Measurements from ENCODE around the gene CD226.

The CD226 gene

DNA sequence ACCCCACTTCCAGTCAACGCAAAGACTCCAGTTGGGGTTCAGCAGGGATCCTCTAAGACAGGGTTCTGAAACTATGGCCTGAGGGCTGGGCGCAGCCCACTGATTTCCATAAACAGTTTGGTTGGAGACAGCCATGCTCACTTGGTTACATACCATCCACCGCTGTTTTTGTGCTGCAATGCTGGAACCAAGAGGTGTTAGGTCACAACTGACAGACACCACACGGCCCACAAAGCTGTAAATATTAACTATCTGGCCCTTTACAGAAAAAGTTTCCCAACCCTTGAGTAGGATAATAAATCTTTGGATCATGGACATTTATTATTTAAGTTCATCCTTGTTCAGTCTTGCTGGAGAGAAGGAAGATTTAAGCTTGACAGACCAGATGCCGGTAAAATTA, 8.4 kb upstream of the CD226 start:
- Histone ChIP-seq H2AFZ (ENCODE audit: low read depth) (no peak overlapping the region), H3K27ac (no peak overlapping the region), H3K79me2 (ENCODE audit: insufficient read depth, low read depth) (no peaks in the 10 kb centered on the region), H3K9ac (no peak overlapping the region), H3K36me3 (ENCODE audit: insufficient read depth) (no peaks in the 10 kb centered on the region), H4K20me1 (ENCODE audit: insufficient read depth) (no peaks in the 10 kb centered on the region), H3K4me3 (IDR thresholded peaks at IDR 0.05; ENCODE audit: insufficient read depth, low read depth, low read length) (no peak overlapping the region), H3K4me1 (ENCODE audit: low read depth, poor library complexity, severe bottlenecking) (no peaks in the 10 kb centered on the region), H3K4me2 (no peak overlapping the region), H3K27me3 (ENCODE audit: insufficient read depth, low read depth) (no peaks in the 10 kb centered on the region)
- TF ChIP-seq, protein P1, sequence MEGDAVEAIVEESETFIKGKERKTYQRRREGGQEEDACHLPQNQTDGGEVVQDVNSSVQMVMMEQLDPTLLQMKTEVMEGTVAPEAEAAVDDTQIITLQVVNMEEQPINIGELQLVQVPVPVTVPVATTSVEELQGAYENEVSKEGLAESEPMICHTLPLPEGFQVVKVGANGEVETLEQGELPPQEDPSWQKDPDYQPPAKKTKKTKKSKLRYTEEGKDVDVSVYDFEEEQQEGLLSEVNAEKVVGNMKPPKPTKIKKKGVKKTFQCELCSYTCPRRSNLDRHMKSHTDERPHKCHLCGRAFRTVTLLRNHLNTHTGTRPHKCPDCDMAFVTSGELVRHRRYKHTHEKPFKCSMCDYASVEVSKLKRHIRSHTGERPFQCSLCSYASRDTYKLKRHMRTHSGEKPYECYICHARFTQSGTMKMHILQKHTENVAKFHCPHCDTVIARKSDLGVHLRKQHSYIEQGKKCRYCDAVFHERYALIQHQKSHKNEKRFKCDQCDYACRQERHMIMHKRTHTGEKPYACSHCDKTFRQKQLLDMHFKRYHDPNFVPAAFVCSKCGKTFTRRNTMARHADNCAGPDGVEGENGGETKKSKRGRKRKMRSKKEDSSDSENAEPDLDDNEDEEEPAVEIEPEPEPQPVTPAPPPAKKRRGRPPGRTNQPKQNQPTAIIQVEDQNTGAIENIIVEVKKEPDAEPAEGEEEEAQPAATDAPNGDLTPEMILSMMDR (conservative IDR thresholded peaks at IDR 0.05; ENCODE audit: low read depth, low read length): no peak

DNA sequence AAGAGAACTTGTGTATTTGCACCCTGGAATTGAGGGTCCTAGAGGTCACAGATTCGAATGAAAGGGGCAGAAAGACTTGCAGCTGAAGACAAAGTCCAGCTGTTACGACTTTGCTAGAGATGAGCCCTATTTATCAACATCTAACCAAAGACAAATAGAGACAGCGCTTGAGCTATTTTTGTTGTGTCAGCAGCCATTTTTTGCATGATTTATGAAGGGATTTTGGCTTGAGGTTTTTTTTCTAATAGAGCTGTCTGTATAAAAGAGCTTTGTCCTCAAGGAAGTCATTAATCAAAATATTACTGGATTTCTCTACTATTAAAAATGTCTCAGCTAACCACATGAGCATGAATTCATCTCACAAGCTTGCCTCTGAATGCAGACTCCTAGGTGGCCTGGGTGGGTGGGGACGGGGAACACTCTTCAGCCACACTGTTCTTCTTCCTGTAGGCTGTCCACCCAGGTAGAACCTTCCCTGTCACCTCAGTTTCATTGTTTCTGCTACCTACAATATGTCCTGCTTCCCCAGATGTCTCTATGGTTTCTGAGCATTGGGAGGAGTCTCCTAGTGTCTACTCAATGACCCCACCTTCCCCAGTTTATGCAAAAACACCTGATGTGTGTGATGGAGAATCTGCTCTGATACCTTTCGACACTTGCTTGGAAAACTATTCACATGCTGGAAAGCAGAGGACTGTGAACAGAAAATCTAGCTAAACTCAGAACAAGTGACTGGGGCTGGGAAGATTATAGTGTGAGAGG, 7.2 kb upstream of the CD226 start:
- Histone ChIP-seq H2AFZ (ENCODE audit: low read depth) (no peak overlapping the region), H3K9ac (no peak overlapping the region), H3K4me2 (no peak overlapping the region), H3K27me3 (ENCODE audit: insufficient read depth, low read depth) (no peaks in the 10 kb centered on the region), H3K79me2 (ENCODE audit: insufficient read depth, low read depth) (no peaks in the 10 kb centered on the region), H3K27ac (no peak overlapping the region), H3K4me3 (IDR thresholded peaks at IDR 0.05; ENCODE audit: insufficient read depth, low read depth, low read length) (no peak overlapping the region), H4K20me1 (ENCODE audit: insufficient read depth) (no peaks in the 10 kb centered on the region), H3K36me3 (ENCODE audit: insufficient read depth) (no peaks in the 10 kb centered on the region), H3K4me1 (ENCODE audit: low read depth, poor library complexity, severe bottlenecking) (peaks cover 8% of the 10 kb centered on the region)
- TF ChIP-seq, protein P1 (conservative IDR thresholded peaks at IDR 0.05; ENCODE audit: low read depth, low read length): no peak

DNA sequence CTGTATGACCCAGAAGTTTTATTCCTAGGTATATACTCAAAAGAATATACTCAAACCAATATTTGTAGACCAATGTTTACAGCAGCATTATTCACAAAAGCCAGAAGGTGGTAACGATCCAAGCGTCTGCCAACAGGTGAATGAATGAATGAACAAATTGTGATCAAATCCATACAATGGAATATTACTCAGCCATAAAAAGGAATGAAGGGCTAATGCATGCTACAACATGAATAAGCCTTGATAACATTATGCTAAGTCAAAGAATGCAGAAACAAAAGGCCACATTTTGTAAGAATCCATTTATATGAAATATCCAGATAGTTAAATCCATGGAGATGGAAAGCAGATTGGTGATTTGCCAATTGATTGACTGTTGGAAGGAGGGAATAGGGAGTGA, 5.5 kb upstream of the CD226 start:
- no peak overlapping the region for H3K4me3 ChIP-seq (IDR thresholded peaks at IDR 0.05; ENCODE audit: insufficient read depth, low read depth, low read length)
- no peaks in the 10 kb centered on the region for H4K20me1 ChIP-seq (ENCODE audit: insufficient read depth)
- H3K36me3 ChIP-seq (ENCODE audit: insufficient read depth): no peaks in the 10 kb centered on the region
- TF ChIP-seq, protein P1 (conservative IDR thresholded peaks at IDR 0.05; ENCODE audit: low read depth, low read length): no peak
- H3K4me2 ChIP-seq: no peak overlapping the region
- H3K79me2 ChIP-seq (ENCODE audit: insufficient read depth, low read depth): no peaks in the 10 kb centered on the region
- H3K27me3 ChIP-seq (ENCODE audit: insufficient read depth, low read depth): no peaks in the 10 kb centered on the region
- H3K9ac ChIP-seq: no peak overlapping the region
- H3K4me1 ChIP-seq (ENCODE audit: low read depth, poor library complexity, severe bottlenecking): peaks cover 26% of the 10 kb centered on the region
- H2AFZ ChIP-seq (ENCODE audit: low read depth): no peak overlapping the region
- H3K27ac ChIP-seq: no peak overlapping the region

DNA sequence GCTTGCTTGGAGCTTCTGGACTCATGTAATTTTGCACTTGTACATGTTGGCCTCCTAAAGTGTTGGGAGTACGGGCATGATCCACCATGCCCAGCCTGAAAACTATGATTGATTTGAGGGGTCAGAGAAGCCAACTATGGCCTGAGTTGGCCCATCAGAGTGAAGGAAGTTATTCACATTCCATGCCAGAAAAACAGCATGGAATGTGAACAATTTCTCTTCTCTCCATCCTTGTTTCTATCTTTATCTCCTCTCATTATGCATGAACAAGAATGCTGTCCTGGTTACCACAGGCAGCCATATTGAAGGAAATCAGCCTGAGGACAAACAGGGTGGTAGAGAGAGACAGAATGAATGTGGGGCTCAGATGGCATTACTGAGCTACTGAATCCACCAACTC, 3.5 kb upstream of the CD226 start:
- no peak overlapping the region for H2AFZ ChIP-seq (ENCODE audit: low read depth)
- TF ChIP-seq, protein P1 (conservative IDR thresholded peaks at IDR 0.05; ENCODE audit: low read depth, low read length): no peak
- no peak overlapping the region for H3K4me2 ChIP-seq
- H3K4me1 ChIP-seq (ENCODE audit: low read depth, poor library complexity, severe bottlenecking): peaks cover 33% of the 10 kb centered on the region
- H3K27me3 ChIP-seq (ENCODE audit: insufficient read depth, low read depth): no peaks in the 10 kb centered on the region
- no peaks in the 10 kb centered on the region for H3K79me2 ChIP-seq (ENCODE audit: insufficient read depth, low read depth)
- no peak overlapping the region for H3K4me3 ChIP-seq (IDR thresholded peaks at IDR 0.05; ENCODE audit: insufficient read depth, low read depth, low read length)
- H3K27ac ChIP-seq: no peak overlapping the region
- no peaks in the 10 kb centered on the region for H3K36me3 ChIP-seq (ENCODE audit: insufficient read depth)
- H4K20me1 ChIP-seq (ENCODE audit: insufficient read depth): no peaks in the 10 kb centered on the region
- no peak overlapping the region for H3K9ac ChIP-seq

Data from KMS-11 (cell line).